HG03432 (cell line): ENCODE results near the gene TBC1D5.
A peak's percentile ranks its signal among the peaks of the same experiment; 100 is the strongest.
"Not testable (repeated sequence)": the region's sequence is repeated elsewhere in the genome, so short reads cannot be mapped to it uniquely, and the experiment has no call there.

ENCODE experiments used
- ATAC-seq: cut with Tn5 transposase; IDR thresholded peaks from one replicate; pipeline ENCODE4 v1.9.1; 2021; ENCODE audit warnings: mild to moderate bottlenecking, moderate library complexity; ENCODE audit not compliant: unreplicated experiment

TBC1D5 gene

GRCh38 chr3:17749281-17749680 is 6.8 kb upstream of the TBC1D5 start:
- peak; percentile 39 for ATAC-seq

- no peak for ATAC-seq
These were observed 5.4 kb upstream of the TBC1D5 start for GRCh38 chr3:17747890-17748247.

DNA sequence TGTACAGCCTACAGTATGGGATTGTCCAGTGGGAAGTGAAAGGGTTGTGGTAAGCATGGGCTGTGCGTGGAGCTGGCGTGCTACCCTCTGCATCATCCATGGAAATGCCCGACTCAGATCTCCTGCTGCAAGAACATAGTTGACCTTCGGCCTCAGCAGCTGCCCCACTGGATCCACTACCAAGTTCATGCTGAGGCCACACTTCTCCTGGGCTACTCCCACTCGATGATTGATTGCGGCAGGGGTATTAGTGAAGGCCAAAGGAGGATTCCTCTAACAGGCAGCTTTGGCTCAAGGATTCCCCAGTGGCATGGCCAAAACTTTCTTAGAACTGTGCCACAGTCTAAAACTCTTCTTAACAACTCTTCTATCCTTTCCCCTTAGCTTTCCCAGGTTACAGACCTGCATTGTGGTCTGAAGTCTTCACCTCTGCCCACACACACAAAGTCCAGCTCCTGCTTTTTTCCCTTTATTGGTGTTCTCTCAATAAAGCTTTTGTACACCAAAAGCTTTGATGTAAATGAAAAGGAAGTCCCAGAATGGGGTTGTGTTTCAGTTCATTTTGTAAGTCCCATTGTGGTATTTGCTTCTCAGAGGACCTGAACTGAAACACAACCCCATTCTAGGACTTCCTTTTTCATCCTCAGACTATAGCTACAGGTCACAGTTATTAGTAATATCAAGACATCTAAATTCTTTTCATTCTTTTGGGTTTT is 4.9 kb upstream of the TBC1D5 start:
- peak; percentile 75 for ATAC-seq

DNA sequence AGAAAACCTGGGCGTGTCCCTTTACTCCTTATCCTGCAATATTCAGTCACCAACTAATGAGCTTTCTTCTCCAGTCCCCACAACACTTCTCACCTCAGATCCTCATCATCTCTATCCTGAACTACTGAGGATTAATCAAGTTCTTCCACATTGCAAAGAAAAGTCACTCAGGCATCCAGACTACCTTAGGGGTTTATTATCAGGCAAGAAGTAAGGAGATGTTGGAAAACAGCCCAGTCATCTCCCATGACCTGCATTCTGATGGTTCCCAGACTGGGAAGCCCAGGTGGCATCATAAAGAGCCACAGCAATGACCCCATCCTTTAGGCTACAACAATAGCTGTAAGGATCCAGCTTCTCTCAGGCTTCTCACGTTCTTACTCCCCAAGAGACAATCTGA is 3.5 kb upstream of the TBC1D5 start:
- no peak for ATAC-seq

GRCh38 chr3:17745301-17745700 is 2.9 kb upstream of the TBC1D5 start:
- no peak for ATAC-seq

GRCh38 chr3:17744693-17745092 is 2.3 kb upstream of the TBC1D5 start:
- ATAC-seq: no peak

- ATAC-seq: no peak
These were observed 1.2 kb upstream of the TBC1D5 start for GRCh38 chr3:17743658-17743995.

- ATAC-seq: peak; percentile 1
These were observed 638 bp upstream of the TBC1D5 start for GRCh38 chr3:17742880-17743657.

- ATAC-seq: no peak
These were observed 770 bp downstream of the TBC1D5 start for GRCh38 chr3:17741621-17742101.

DNA sequence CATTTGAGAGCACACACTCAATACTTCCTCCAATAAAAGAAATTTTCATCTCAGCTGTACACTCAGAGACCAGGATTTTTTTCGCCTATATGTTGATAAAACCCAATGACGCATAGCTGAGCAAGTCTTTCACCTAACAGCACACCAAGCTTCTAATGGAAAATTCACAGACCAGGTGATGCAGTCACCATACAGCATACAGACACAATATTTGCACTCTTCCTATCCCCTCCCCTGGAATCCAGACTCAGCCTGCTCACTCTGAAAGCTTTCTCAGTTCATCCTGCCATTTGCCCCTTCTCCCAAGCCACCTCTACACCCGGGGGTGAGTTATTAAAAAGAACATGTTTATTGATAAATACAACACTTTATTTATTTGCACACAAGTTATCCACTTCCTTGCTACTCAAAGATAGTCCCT is 1.7 kb downstream of the TBC1D5 start:
- no peak for ATAC-seq

DNA sequence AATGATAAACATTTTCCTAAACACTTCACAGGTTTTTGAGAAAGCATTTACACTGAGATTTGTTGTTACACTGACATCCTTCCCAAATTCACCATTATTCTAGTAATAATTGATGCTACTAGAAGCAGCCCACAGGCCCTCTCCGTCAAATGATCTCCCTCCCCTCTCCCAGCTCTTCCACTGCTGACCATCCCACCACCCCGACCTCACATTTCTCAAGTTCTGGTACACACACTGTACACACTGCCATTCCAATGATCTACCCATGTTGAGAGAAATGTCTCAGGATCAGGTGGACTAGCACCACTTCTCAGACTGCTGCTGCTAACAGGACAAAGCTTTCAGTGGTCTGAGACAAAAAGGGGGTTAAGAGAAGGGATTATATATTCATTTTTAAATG is 3.5 kb downstream of the TBC1D5 start:
- ATAC-seq: no peak

- ATAC-seq: no peak
These were observed 4.2 kb downstream of the TBC1D5 start for GRCh38 chr3:17738219-17738618.

- no peak for ATAC-seq
These were observed 4.8 kb downstream of the TBC1D5 start for GRCh38 chr3:17737591-17737990.

GRCh38 chr3:17735362-17735761 is 7.1 kb downstream of the TBC1D5 start:
- ATAC-seq: not testable (repeated sequence)

GRCh38 chr3:17733768-17734167 is 8.7 kb downstream of the TBC1D5 start:
- ATAC-seq: no peak

- ATAC-seq: no peak
These were observed 9.2 kb downstream of the TBC1D5 start for GRCh38 chr3:17733215-17733614.

DNA sequence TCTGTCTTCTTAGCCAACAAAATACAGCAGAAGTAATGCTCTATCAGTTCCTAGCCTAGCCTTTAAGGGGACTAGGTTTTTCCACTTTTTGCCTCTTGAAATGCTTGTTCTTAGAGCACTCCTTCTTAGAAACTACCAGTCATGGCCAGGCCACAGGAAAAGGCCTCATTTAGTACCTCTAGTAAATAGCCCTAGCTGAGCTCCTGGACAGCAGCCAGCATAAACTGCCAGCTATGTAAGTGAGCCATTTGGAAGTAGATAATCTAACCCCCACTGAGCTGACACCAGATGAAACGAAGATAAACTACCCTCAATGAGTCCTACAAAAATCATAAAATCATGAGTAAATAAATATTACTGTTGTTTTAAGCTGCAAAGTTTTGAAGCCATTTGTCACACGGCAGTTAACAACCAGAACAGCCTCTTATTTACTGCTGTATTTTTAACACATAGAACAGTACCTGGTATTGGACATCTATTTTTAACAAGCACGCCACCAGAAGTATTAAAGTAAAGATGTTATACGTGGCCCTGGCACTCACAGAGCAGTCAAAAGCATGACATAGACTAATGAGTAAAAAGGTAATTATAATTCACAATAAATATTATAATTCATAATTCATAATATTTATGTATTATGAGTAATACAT is 12.0 kb downstream of the TBC1D5 start:
- ATAC-seq: no peak

DNA sequence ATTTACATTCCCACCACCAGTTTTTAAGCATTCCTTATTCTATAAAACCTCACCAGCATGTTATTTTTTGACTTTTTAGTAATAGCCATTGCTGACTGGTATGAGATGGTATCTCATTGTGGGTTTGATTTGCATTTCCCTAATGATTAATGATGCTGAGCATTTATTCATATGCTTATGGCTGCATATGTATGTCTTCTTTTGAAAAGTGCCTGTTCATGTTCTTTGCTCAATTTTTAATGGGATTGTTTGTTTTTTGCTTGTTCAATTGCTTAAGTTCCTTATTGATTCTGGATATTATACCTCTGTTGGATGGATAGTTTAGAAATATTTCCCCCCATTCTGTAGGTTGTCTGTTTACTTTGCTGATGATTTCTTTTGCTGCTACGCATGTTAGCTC is 16.1 kb downstream of the TBC1D5 start:
- no peak for ATAC-seq

- not testable (repeated sequence) for ATAC-seq
These were observed 16.6 kb downstream of the TBC1D5 start for GRCh38 chr3:17725844-17726243.

DNA sequence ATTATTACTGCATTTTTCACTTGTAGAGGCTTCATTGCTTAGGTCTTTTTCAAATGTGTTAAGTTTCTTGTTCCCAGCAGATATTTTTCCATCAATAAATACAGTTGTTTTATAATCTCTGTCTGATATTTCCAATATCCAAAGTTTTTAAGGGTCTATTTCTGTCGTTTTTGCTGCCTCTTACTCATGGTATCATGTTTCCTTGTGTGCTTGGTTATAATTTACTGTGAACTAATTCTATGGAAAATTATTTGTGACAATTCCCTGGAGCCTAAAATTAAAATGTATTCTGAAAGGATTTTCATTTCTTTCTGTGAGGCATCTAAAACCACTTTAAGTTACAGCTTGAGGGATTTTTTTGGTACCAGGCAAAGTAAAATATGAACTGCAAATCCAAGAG is 17.5 kb downstream of the TBC1D5 start:
- no peak for ATAC-seq

DNA sequence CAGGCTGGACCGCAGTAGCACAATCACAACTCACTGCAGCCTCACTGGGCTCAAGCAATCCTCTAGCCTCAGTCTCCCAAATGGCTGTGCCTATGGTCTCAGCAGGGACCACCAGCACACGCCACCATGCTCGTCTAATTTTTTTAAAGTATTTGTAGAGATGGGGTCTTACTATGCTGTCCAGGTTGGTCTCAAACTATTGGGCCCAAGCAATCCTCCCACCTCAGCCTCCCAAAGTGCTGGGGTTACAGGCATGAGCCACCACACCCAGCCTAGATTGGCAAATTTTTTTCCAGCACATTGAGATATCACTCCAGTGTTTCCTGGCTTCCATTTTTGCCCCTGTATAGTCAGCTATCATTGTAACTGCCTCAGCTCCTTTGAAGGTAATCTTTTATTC is 18.3 kb downstream of the TBC1D5 start:
- no peak for ATAC-seq

DNA sequence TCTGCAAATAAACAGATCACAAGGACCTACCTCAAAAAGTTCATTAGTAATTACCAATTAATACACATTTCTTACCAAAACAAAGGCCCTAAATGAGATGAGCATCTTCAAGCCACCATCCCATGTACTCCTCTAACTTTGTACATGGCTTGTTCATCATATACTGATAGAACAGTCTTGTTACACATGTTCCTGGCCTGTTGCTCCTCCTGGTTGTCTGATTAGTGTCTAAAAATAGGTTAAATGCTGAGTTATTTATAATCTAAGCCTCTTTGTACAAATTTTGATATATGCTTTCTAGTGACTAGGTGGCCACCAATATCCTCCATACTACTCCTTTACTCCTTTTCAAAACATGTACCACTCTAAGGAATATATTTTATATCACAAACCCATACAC is 25.0 kb downstream of the TBC1D5 start:
- ATAC-seq: no peak
